ENCODE measurements around the gene MKRN1.

GRCh38 chr7:140454657-140455015 lies 24.7 kb downstream of the MKRN1 start:
- TF ChIP-seq CTCF (IDR thresholded peaks at IDR 0.05) (no peak), EZH2 (IDR thresholded peaks at IDR 0.05) (no peak), EZH2phosphoT487 (IDR thresholded peaks at IDR 0.05) (no peak)

Data from neural progenitor cell (in vitro differentiated cells).